Keratinocyte (primary cell): ENCODE measurements around the gene MC1R. TPM values are rescaled to one million over a fixed set of nuclear protein-coding genes. Genes with fewer than 3 reads are reported as not detected.

Experiments used
- DNase-seq: peaks from one replicate; pipeline ENCODE4 v3.0.0-alpha.2; 2011; ENCODE audit warnings: low read depth, missing footprints, low spot score
- FAIRE-seq: peaks from 2 replicates; lab custom pipeline; 2011; peaks lifted over from hg19 to GRCh38; lab: Jason Lieb, UNC
- H2AFZ ChIP-seq: 2 replicates; pipeline ENCODE4 v1.6.0; 2012; ENCODE audit warnings: low read length, control low read depth, inconsistent platforms; ENCODE audit not compliant: control insufficient read depth
- H3K27ac ChIP-seq: 2 replicates; pipeline ENCODE4 v1.5.1; 2011; ENCODE audit warnings: low read length; ENCODE audit not compliant: control insufficient read depth, insufficient read depth
- H3K27me3 ChIP-seq: 3 replicates; pipeline ENCODE4 v1.6.0; 2011; ENCODE audit warnings: low read length; ENCODE audit not compliant: control insufficient read depth, insufficient read depth; ENCODE audit errors: extremely low read depth
- H3K36me3 ChIP-seq, 2 experiments: 2 replicates in 1 of 2; 3 replicates in 1 of 2; pipeline ENCODE4 v1.5.1; 2011; ENCODE audit warnings: low read length in 2 of 2, mild to moderate bottlenecking in 1 of 2; ENCODE audit not compliant: control insufficient read depth in 2 of 2, insufficient read depth in 2 of 2; ENCODE audit errors: extremely low read depth in 1 of 2
- H3K4me1 ChIP-seq: 3 replicates; pipeline ENCODE4 v1.5.1; 2011; ENCODE audit warnings: low read length; ENCODE audit not compliant: control insufficient read depth, insufficient read depth; ENCODE audit errors: extremely low read depth
- H3K4me2 ChIP-seq: 3 replicates; pipeline ENCODE4 v1.6.0; 2011; ENCODE audit warnings: low read depth, low read length; ENCODE audit not compliant: control insufficient read depth, insufficient read depth; ENCODE audit errors: extremely low read depth
- H3K4me3 ChIP-seq, 3 experiments: fragments of 200-600 bp in 1 of 3; sonication (generic) in 1 of 3; 2 replicates in 2 of 3; 3 replicates in 1 of 3; pipeline ENCODE4 v1.5.1; 2011 to 2016; ENCODE audit warnings: low read length in 3 of 3, mild to moderate bottlenecking in 3 of 3, control low read depth in 2 of 3, inconsistent platforms in 1 of 3, low read depth in 1 of 3, mixed read lengths in 1 of 3, mixed run types in 1 of 3, moderate library complexity in 1 of 3; ENCODE audit not compliant: control insufficient read depth in 2 of 3, insufficient read depth in 2 of 3; ENCODE audit errors: extremely low read depth in 1 of 3
- H3K79me2 ChIP-seq: 2 replicates; pipeline ENCODE4 v1.6.0; 2012; ENCODE audit warnings: low read length; ENCODE audit not compliant: control insufficient read depth, insufficient read depth
- H3K9ac ChIP-seq: 3 replicates; pipeline ENCODE4 v1.6.0; 2011; ENCODE audit warnings: low read length; ENCODE audit not compliant: control insufficient read depth, insufficient read depth; ENCODE audit errors: extremely low read depth
- H3K9me1 ChIP-seq: 3 replicates; pipeline ENCODE4 v1.6.0; 2011; ENCODE audit warnings: low read length; ENCODE audit not compliant: control insufficient read depth, insufficient read depth; ENCODE audit errors: extremely low read depth
- H3K9me3 ChIP-seq: 2 replicates; pipeline ENCODE4 v1.5.1; 2012; ENCODE audit warnings: low read depth, low read length; ENCODE audit not compliant: control insufficient read depth
- H4K20me1 ChIP-seq: 3 replicates; pipeline ENCODE4 v1.6.0; 2011; ENCODE audit warnings: low read length; ENCODE audit not compliant: control insufficient read depth, insufficient read depth; ENCODE audit errors: extremely low read depth
- CTCF ChIP-seq, 3 experiments: IDR thresholded peaks in 1 of 3; conservative IDR thresholded peaks in 1 of 3; optimal IDR thresholded peaks in 1 of 3; 2 replicates in 2 of 3; 3 replicates in 1 of 3; pipeline versions ENCODE3 to v1.5.1; 2011; ENCODE audit warnings: low read length in 3 of 3, mild to moderate bottlenecking in 3 of 3, moderate library complexity in 2 of 3, control low read depth in 1 of 3, inconsistent platforms in 1 of 3; ENCODE audit not compliant: insufficient read depth in 2 of 3; ENCODE audit errors: extremely low read depth in 1 of 3
- EZH2 ChIP-seq: IDR thresholded peaks from one replicate; pipeline ENCODE4 v1.6.1; 2012; ENCODE audit warnings: inconsistent platforms, mild to moderate bottlenecking, low read length, moderate library complexity
- dilution Hi-C: fragments of 300-500 bp; cut with MboI; formaldehyde crosslinking; loops from one replicate; pipeline ENCODE4 v1.7.0; 2020; ENCODE audit warnings: low sequenced_read_pairs; ENCODE audit not compliant: extremely low pct_ligation_motif_present
- polyA plus RNA-seq, 5 experiments: library from polyadenylated mRNA; depleted of rRNA in 3 of 5; stranded (reverse) in 3 of 5; stranded (forward) in 1 of 5; unstranded in 1 of 5; fragments of >200 nt; gene quantifications; 1 replicate in 1 of 5; 2 replicates in 3 of 5; 3 replicates in 1 of 5; pipeline versions ENCODE4 v1.2.1 to v1.2.3, GENCODE V29; 2011 to 2012; ENCODE audit warnings: missing spikeins in 2 of 5, low read depth in 1 of 5, low replicate concordance in 1 of 5

The MC1R gene
- polyA plus RNA-seq, 1 donor (not counting 4 experiments of a cell fraction or from before 2014, with no cell fraction given), result 1.1 TPM

GRCh38 chr16:89892635-89893034 lies 26.0 kb upstream of the MC1R start:
- dilution Hi-C loops, result no loop called here
- H3K36me3 ChIP-seq, result peaks cover 37 to 51% of the 10 kb centered on the region in 2 experiments

DNA sequence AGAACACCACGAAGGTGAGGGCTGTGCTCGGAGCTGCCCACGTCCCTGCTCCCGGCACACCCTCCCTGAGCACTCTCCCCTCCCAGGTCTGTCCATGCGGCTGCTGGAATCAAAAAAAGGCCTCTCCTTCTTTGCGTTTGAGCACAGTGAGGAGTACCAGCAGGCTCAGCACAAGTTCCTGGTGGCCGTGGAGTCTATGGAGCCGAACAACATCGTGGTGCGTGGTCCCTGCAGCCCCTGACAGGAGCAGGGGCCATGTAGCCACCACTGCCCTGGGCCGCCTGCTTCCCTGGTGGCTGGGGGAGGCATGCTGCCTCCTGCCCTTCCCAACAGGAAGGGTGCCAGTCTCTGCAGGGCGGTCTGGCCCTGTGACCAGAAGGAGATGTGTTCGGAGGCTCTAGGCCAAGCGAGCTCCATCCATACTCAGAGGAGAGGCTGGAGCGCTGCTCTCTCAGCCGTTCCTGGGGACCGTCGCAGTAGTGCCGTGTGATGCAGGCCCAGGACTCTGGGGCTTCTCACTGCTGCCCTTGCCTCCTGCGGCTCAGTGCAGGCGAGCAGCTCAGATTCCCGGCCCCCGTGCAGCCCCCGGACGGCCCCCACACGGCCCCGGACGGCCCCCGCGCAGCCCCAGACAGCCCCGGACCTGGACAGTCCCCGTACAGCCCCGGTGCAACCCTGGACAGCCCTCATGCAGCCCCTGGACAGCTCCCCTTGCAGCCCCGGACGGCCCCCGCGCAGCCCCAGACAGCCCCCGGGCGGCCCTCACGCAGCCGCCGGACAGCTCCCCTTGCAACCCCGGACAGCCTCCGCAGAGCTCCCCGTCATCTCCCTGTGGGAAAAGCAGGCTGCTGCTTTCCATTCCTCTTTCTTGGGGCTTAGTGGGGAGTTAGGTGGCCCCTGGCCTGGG lies 24.8 kb upstream of the MC1R start:
- FAIRE-seq (no peak), DNase-seq (no peak)
- no peak overlapping the region for H3K9ac ChIP-seq
- no peak overlapping the region for H3K4me2 ChIP-seq
- H3K79me2 ChIP-seq, result no peaks in the 10 kb centered on the region
- H3K9me3 ChIP-seq, result no peaks in the 10 kb centered on the region
- no peak overlapping the region for H3K4me3 ChIP-seq
- H3K27me3 ChIP-seq, result no peaks in the 10 kb centered on the region
- dilution Hi-C loops, result no loop called here
- no peak overlapping the region for H3K27ac ChIP-seq
- H3K4me1 ChIP-seq, result no peaks in the 10 kb centered on the region
- peaks cover 4% of the 10 kb centered on the region for H4K20me1 ChIP-seq
- H3K36me3 ChIP-seq, result peaks cover 36 to 52% of the 10 kb centered on the region in 2 experiments
- TF ChIP-seq EZH2 (no peak), CTCF (optimal IDR thresholded peaks at IDR 0.05 in 1 of 3, IDR thresholded peaks at IDR 0.05 in 1 of 3, conservative IDR thresholded peaks at IDR 0.05 in 1 of 3; ENCODE audit: extremely low read depth in 1 of 3, insufficient read depth in 2 of 3, low read length in 3 of 3) (no peak)
- H3K9me1 ChIP-seq, result no peaks in the 10 kb centered on the region
- no peak overlapping the region for H2AFZ ChIP-seq

More at GRCh38 chr16:89892635-89893034, 26.0 kb upstream of the MC1R start:
- H3K79me2 ChIP-seq, result no peaks in the 10 kb centered on the region
- H4K20me1 ChIP-seq, result peaks cover 4% of the 10 kb centered on the region
- H3K27me3 ChIP-seq, result no peaks in the 10 kb centered on the region
- no peaks in the 10 kb centered on the region for H3K4me1 ChIP-seq
- H3K9ac ChIP-seq, result no peak overlapping the region
- no peak overlapping the region for H3K27ac ChIP-seq
- no peak for TF ChIP-seq CTCF (optimal IDR thresholded peaks at IDR 0.05 in 1 of 3, IDR thresholded peaks at IDR 0.05 in 1 of 3, conservative IDR thresholded peaks at IDR 0.05 in 1 of 3; ENCODE audit: extremely low read depth in 1 of 3, insufficient read depth in 2 of 3, low read length in 3 of 3)
- TF ChIP-seq EZH2, result no peak
- no peaks in the 10 kb centered on the region for H3K9me3 ChIP-seq
- no peak overlapping the region for H3K4me3 ChIP-seq
- DNase-seq (no peak), FAIRE-seq (no peak)
- H2AFZ ChIP-seq, result no peak overlapping the region
- H3K9me1 ChIP-seq, result no peaks in the 10 kb centered on the region
- H3K4me2 ChIP-seq, result no peak overlapping the region
